ENCODE results near the gene INMT.

INMT gene

GRCh38 chr7:30800785-30801252, 48.9 kb downstream of the INMT start:
- H3K27me3 ChIP-seq (replicated peaks; ENCODE audit: insufficient read depth, low read length), result no peaks in the 10 kb centered on the region
- no peaks in the 10 kb centered on the region for H3K9me2 ChIP-seq (replicated peaks; ENCODE audit: insufficient read depth, low read length)
- no peak overlapping the region for H3K4me3 ChIP-seq (ENCODE audit: low read length)
- no peak overlapping the region for H3K9ac ChIP-seq (ENCODE audit: low read length)
- peaks cover 13% of the 10 kb centered on the region for H3F3A ChIP-seq (ENCODE audit: insufficient read depth, low read length)
- no peaks in the 10 kb centered on the region for H3K79me2 ChIP-seq (ENCODE audit: low read length)
- 0 out of 2 replicates have a peak overlapping the region, but pooled peaks have one; percentile 11 for H2AFZ ChIP-seq (ENCODE audit: low read length)
- DNase-seq, result peak; percentile 52
- TF ChIP-seq, protein P1, sequence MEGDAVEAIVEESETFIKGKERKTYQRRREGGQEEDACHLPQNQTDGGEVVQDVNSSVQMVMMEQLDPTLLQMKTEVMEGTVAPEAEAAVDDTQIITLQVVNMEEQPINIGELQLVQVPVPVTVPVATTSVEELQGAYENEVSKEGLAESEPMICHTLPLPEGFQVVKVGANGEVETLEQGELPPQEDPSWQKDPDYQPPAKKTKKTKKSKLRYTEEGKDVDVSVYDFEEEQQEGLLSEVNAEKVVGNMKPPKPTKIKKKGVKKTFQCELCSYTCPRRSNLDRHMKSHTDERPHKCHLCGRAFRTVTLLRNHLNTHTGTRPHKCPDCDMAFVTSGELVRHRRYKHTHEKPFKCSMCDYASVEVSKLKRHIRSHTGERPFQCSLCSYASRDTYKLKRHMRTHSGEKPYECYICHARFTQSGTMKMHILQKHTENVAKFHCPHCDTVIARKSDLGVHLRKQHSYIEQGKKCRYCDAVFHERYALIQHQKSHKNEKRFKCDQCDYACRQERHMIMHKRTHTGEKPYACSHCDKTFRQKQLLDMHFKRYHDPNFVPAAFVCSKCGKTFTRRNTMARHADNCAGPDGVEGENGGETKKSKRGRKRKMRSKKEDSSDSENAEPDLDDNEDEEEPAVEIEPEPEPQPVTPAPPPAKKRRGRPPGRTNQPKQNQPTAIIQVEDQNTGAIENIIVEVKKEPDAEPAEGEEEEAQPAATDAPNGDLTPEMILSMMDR (IDR thresholded peaks at IDR 0.05; ENCODE audit: low read length), result peak; percentile 69
- no peak for TF ChIP-seq EZH2phosphoT487 (IDR thresholded peaks at IDR 0.05; ENCODE audit: low read length)
- no peak overlapping the region for H3K4me2 ChIP-seq (ENCODE audit: low read depth, low read length)
- H3K36me3 ChIP-seq (replicated peaks; ENCODE audit: insufficient read depth, low read length), result no peaks in the 10 kb centered on the region
- no peaks in the 10 kb centered on the region for H4K20me1 ChIP-seq (ENCODE audit: insufficient read depth, low read length)
- H3K27ac ChIP-seq (ENCODE audit: low read length), result no peak overlapping the region
- peaks cover 17% of the 10 kb centered on the region for H3K4me1 ChIP-seq (ENCODE audit: low read length)
- no peaks in the 10 kb centered on the region for H3K9me3 ChIP-seq (replicated peaks; ENCODE audit: insufficient read depth, low read length)

- no peak overlapping the region for H3K27ac ChIP-seq (ENCODE audit: low read length)
- H4K20me1 ChIP-seq (ENCODE audit: insufficient read depth, low read length), result no peaks in the 10 kb centered on the region
- no peaks in the 10 kb centered on the region for H3K36me3 ChIP-seq (replicated peaks; ENCODE audit: insufficient read depth, low read length)
- H2AFZ ChIP-seq (ENCODE audit: low read length), result no peak overlapping the region
- H3K27me3 ChIP-seq (replicated peaks; ENCODE audit: insufficient read depth, low read length), result no peaks in the 10 kb centered on the region
- no peaks in the 10 kb centered on the region for H3K79me2 ChIP-seq (ENCODE audit: low read length)
- no peak overlapping the region for H3K4me2 ChIP-seq (ENCODE audit: low read depth, low read length)
- TF ChIP-seq, protein P1 (IDR thresholded peaks at IDR 0.05; ENCODE audit: low read length), result no peak
- no peak for TF ChIP-seq EZH2phosphoT487 (IDR thresholded peaks at IDR 0.05; ENCODE audit: low read length)
- no peak for TF ChIP-seq EZH2 (optimal IDR thresholded peaks at IDR 0.05; ENCODE audit: low read depth, low read length)
- no peaks in the 10 kb centered on the region for H3F3A ChIP-seq (ENCODE audit: insufficient read depth, low read length)
- H3K4me1 ChIP-seq (ENCODE audit: low read length), result no peaks in the 10 kb centered on the region
- no peak overlapping the region for H3K9ac ChIP-seq (ENCODE audit: low read length)
- DNase-seq, result no peak
- H3K9me3 ChIP-seq (replicated peaks; ENCODE audit: insufficient read depth, low read length), result no peaks in the 10 kb centered on the region
- H3K9me2 ChIP-seq (replicated peaks; ENCODE audit: insufficient read depth, low read length), result no peaks in the 10 kb centered on the region
- H3K4me3 ChIP-seq (ENCODE audit: low read length), result no peak overlapping the region
Measured at GRCh38 chr7:30802812-30803211, 50.9 kb downstream of the INMT start.

- Histone ChIP-seq H3K36me3 (replicated peaks; ENCODE audit: insufficient read depth, low read length) (no peaks in the 10 kb centered on the region), H3K9ac (ENCODE audit: low read length) (no peak overlapping the region), H3K4me2 (ENCODE audit: low read depth, low read length) (no peak overlapping the region), H3F3A (ENCODE audit: insufficient read depth, low read length) (no peaks in the 10 kb centered on the region), H3K9me2 (replicated peaks; ENCODE audit: insufficient read depth, low read length) (no peaks in the 10 kb centered on the region), H3K4me1 (ENCODE audit: low read length) (no peaks in the 10 kb centered on the region), H3K27me3 (replicated peaks; ENCODE audit: insufficient read depth, low read length) (no peaks in the 10 kb centered on the region), H3K27ac (ENCODE audit: low read length) (no peak overlapping the region), H2AFZ (ENCODE audit: low read length) (no peak overlapping the region), H3K9me3 (replicated peaks; ENCODE audit: insufficient read depth, low read length) (no peaks in the 10 kb centered on the region), H3K79me2 (ENCODE audit: low read length) (no peaks in the 10 kb centered on the region), H3K4me3 (ENCODE audit: low read length) (no peak overlapping the region), H4K20me1 (ENCODE audit: insufficient read depth, low read length) (no peaks in the 10 kb centered on the region)
- no peak for DNase-seq
- TF ChIP-seq EZH2phosphoT487 (IDR thresholded peaks at IDR 0.05; ENCODE audit: low read length), result no peak
- TF ChIP-seq, protein P1 (IDR thresholded peaks at IDR 0.05; ENCODE audit: low read length), result no peak
- TF ChIP-seq EZH2 (optimal IDR thresholded peaks at IDR 0.05; ENCODE audit: low read depth, low read length), result no peak
Measured at GRCh38 chr7:30804078-30804661, 52.2 kb downstream of the INMT start.
